ENCODE measurements around the gene CAP1. TPM values are rescaled to one million over a fixed set of nuclear protein-coding genes. Genes with fewer than 3 reads are reported as not detected.

Gene CAP1
- total and polyA plus RNA-seq, 9 of the 15 experiments (the other 6 are each of a cell fraction or from before 2014, with no cell fraction given): 230 to 658 (median 281) TPM

DNA sequence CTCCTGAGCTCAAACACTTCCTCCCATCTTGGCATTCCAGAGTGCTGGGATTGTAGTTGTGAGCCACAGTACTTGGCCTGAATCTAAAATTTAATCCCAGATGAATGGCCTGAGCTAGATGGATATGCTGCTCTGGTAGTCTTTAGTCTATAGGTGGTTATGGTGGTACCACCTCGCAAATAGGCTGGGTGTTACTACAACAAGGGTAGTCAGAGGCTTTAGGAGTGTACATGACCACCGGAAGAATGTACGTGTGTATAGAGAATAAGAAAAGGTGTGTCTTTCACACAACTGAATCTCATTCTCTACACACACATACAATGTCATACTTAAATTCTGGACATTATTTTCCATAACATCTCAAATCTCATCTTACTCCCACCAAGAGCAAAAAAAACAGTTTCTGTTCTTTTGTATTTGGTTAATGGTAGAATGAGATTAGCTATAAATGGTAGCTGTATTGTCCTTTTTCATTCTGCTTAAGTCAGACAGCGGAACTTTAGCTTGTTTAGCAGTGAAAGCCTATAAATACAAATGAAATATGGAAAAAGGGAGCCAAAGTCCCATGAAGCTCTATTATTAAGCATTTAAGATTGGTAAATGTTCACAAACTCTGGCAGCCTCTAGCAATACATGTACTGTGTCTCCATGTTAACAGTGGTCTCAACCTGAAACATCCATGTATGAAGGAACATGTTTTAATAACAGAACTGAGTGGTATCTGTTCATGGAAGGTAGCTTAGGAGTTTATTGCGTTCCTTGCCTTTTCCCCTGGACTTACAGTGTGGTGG is 16.2 kb downstream of the CAP1 start (continued):
- peak; percentile 66; the same call in 1 of the 2 replicates for TF ChIP-seq ZNF175 (CRISPR knock-in tag; IDR thresholded peaks at IDR 0.05; ENCODE audit: low read depth)
- peak; percentile 76 for TF ChIP-seq ZNF584 (CRISPR knock-in tag; IDR thresholded peaks at IDR 0.05; ENCODE audit: low read depth)
- TF ChIP-seq GABPB1 (CRISPR knock-in tag; IDR thresholded peaks at IDR 0.05): 0 out of 2 replicates have a peak, but pooled peaks have one; percentile 37
- TF ChIP-seq, protein P1, sequence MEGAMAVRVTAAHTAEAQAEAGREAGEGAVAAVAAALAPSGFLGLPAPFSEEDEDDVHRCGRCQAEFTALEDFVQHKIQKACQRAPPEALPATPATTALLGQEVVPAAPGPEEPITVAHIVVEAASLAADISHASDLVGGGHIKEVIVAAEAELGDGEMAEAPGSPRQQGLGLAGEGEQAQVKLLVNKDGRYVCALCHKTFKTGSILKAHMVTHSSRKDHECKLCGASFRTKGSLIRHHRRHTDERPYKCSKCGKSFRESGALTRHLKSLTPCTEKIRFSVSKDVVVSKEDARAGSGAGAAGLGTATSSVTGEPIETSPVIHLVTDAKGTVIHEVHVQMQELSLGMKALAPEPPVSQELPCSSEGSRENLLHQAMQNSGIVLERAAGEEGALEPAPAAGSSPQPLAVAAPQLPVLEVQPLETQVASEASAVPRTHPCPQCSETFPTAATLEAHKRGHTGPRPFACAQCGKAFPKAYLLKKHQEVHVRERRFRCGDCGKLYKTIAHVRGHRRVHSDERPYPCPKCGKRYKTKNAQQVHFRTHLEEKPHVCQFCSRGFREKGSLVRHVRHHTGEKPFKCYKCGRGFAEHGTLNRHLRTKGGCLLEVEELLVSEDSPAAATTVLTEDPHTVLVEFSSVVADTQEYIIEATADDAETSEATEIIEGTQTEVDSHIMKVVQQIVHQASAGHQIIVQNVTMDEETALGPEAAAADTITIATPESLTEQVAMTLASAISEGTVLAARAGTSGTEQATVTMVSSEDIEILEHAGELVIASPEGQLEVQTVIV (CRISPR knock-in tag; IDR thresholded peaks at IDR 0.05; ENCODE audit: borderline replicate concordance): 0 out of 2 replicates have a peak, but pooled peaks have one; percentile 22
- TF ChIP-seq, protein P2, sequence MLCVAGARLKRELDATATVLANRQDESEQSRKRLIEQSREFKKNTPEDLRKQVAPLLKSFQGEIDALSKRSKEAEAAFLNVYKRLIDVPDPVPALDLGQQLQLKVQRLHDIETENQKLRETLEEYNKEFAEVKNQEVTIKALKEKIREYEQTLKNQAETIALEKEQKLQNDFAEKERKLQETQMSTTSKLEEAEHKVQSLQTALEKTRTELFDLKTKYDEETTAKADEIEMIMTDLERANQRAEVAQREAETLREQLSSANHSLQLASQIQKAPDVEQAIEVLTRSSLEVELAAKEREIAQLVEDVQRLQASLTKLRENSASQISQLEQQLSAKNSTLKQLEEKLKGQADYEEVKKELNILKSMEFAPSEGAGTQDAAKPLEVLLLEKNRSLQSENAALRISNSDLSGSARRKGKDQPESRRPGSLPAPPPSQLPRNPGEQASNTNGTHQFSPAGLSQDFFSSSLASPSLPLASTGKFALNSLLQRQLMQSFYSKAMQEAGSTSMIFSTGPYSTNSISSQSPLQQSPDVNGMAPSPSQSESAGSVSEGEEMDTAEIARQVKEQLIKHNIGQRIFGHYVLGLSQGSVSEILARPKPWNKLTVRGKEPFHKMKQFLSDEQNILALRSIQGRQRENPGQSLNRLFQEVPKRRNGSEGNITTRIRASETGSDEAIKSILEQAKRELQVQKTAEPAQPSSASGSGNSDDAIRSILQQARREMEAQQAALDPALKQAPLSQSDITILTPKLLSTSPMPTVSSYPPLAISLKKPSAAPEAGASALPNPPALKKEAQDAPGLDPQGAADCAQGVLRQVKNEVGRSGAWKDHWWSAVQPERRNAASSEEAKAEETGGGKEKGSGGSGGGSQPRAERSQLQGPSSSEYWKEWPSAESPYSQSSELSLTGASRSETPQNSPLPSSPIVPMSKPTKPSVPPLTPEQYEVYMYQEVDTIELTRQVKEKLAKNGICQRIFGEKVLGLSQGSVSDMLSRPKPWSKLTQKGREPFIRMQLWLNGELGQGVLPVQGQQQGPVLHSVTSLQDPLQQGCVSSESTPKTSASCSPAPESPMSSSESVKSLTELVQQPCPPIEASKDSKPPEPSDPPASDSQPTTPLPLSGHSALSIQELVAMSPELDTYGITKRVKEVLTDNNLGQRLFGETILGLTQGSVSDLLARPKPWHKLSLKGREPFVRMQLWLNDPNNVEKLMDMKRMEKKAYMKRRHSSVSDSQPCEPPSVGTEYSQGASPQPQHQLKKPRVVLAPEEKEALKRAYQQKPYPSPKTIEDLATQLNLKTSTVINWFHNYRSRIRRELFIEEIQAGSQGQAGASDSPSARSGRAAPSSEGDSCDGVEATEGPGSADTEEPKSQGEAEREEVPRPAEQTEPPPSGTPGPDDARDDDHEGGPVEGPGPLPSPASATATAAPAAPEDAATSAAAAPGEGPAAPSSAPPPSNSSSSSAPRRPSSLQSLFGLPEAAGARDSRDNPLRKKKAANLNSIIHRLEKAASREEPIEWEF (CRISPR knock-in tag; IDR thresholded peaks at IDR 0.05): peak; percentile 9; the same call in 1 of the 2 replicates
- TF ChIP-seq, protein P3, sequence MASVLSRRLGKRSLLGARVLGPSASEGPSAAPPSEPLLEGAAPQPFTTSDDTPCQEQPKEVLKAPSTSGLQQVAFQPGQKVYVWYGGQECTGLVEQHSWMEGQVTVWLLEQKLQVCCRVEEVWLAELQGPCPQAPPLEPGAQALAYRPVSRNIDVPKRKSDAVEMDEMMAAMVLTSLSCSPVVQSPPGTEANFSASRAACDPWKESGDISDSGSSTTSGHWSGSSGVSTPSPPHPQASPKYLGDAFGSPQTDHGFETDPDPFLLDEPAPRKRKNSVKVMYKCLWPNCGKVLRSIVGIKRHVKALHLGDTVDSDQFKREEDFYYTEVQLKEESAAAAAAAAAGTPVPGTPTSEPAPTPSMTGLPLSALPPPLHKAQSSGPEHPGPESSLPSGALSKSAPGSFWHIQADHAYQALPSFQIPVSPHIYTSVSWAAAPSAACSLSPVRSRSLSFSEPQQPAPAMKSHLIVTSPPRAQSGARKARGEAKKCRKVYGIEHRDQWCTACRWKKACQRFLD (CRISPR knock-in tag; IDR thresholded peaks at IDR 0.05): peak; percentile 46
- 0 out of 2 replicates have a peak, but pooled peaks have one; percentile 55 for TF ChIP-seq BACH1 (tag; IDR thresholded peaks at IDR 0.05)
- TF ChIP-seq ZFPM2 (CRISPR knock-in tag; IDR thresholded peaks at IDR 0.05): 0 out of 2 replicates have a peak, but pooled peaks have one; percentile 57
- TF ChIP-seq, protein P4, sequence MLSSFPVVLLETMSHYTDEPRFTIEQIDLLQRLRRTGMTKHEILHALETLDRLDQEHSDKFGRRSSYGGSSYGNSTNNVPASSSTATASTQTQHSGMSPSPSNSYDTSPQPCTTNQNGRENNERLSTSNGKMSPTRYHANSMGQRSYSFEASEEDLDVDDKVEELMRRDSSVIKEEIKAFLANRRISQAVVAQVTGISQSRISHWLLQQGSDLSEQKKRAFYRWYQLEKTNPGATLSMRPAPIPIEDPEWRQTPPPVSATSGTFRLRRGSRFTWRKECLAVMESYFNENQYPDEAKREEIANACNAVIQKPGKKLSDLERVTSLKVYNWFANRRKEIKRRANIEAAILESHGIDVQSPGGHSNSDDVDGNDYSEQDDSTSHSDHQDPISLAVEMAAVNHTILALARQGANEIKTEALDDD (IDR thresholded peaks at IDR 0.05): no peak
